ENCODE data around the gene NR4A1. TPM values are rescaled to one million over a fixed set of nuclear protein-coding genes. Genes with fewer than 3 reads are reported as not detected.
"Not testable (repeated sequence)": the region's sequence is repeated elsewhere in the genome, so short reads cannot be mapped to it uniquely, and the experiment has no call there.

Gene NR4A1
- total RNA-seq, 1 donor from 2014 or later: 55.5 TPM

DNA sequence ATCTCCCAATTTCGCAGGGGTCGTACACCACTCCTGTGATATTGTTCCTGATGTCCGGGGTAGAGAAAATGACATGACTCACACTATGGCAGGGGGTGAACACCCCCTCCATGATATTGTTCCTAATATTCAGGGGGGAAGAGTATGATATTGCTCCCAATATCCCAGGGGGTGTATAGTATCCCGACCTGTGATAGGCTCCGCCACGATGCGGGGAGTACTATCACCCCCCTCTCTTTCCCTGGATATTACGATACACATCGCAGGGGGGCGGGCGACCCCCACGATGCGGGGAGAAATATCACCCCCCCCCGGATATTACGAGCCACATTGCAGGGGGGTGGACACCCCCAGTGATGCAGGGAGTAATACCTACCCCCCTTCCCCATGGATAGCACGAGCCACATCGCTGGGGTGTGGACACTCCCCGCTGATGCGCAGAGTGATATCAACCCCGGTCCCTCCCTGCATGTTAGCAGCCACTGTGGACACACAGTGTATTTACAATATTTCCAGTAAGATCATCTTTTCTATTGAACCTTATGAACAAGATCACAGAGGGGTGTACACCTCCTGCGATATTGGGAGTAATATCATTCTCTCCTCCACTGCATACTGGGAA lies 45.9 kb downstream of the NR4A1 start:
- Histone ChIP-seq H3K27me3 (ENCODE audit: low read depth) (peaks cover 78% of the 10 kb centered on the region), H3K4me1 (no peaks in the 10 kb centered on the region), H3K36me3 (no peaks in the 10 kb centered on the region), H3K9me3 (replicated peaks) (no peaks in the 10 kb centered on the region), H3K27ac (replicated peaks) (no peak overlapping the region), H3K4me3 (no peak overlapping the region)
- DNase-seq: no peak
- intact Hi-C loops (cut with micrococcal nuclease): no loop called here
- TF ChIP-seq, protein P1, sequence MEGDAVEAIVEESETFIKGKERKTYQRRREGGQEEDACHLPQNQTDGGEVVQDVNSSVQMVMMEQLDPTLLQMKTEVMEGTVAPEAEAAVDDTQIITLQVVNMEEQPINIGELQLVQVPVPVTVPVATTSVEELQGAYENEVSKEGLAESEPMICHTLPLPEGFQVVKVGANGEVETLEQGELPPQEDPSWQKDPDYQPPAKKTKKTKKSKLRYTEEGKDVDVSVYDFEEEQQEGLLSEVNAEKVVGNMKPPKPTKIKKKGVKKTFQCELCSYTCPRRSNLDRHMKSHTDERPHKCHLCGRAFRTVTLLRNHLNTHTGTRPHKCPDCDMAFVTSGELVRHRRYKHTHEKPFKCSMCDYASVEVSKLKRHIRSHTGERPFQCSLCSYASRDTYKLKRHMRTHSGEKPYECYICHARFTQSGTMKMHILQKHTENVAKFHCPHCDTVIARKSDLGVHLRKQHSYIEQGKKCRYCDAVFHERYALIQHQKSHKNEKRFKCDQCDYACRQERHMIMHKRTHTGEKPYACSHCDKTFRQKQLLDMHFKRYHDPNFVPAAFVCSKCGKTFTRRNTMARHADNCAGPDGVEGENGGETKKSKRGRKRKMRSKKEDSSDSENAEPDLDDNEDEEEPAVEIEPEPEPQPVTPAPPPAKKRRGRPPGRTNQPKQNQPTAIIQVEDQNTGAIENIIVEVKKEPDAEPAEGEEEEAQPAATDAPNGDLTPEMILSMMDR (IDR thresholded peaks at IDR 0.05; ENCODE audit: borderline replicate concordance): no peak

DNA sequence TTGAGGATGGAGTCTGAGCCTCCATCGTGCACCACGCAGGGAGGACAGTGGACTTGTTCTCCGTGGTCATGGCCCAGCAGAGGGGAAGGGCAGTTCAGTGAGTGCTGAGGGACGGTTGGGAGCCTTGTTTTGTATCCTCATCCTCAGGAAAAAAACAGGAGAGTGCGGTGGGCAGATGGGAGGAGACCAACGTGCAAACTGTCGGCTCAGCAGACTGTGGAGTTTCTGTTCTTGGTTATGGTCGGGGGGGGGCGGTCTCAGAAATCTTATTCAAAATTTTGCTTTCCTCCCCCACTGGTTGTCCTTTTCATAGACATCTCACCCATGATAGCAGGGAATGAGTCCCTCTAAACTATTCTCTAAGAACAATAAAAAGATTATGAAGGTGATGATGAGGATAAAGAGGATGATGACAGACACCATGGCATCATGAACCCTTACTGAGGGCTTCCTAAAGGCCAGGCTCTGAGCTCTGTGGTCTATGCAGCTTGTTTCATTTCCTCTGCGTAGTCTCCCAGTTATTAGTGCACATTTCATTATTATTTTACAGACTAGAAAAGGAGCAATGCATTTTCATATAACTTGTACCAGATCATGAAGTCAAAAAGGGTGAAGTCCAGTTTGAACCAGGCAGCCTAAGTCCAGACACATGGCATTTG lies 53.3 kb downstream of the NR4A1 start:
- DNase-seq; H3K27ac ChIP-seq (replicated peaks); H3K9me3 ChIP-seq (replicated peaks); H3K4me1 ChIP-seq; intact Hi-C loops (cut with micrococcal nuclease); H3K4me3 ChIP-seq; H3K36me3 ChIP-seq: not testable (repeated sequence)
- H3K27me3 ChIP-seq (ENCODE audit: low read depth): peaks cover 93% of the 10 kb centered on the region

Other genes starting within 250 kb of the NR4A1 start
- 0.30 TPM for gene FIGNL2, start 202.7 kb upstream of the NR4A1 start, total RNA-seq
- not detected for gene ANKRD33, start 163.3 kb upstream of the NR4A1 start, total RNA-seq
- gene ACVRL1, start 143.9 kb upstream of the NR4A1 start, total RNA-seq: 36.9 TPM
- gene ACVR1B, start 99.7 kb upstream of the NR4A1 start, total RNA-seq: 8.5 TPM
- 20.0 TPM for gene TAMALIN, start 44.5 kb upstream of the NR4A1 start, total RNA-seq
- gene ATG101, start 18.5 kb downstream of the NR4A1 start, total RNA-seq: 23.8 TPM
- 0.30 TPM for gene SMIM41, start 28.3 kb downstream of the NR4A1 start, total RNA-seq
- not detected for gene KRT80, start 140.6 kb downstream of the NR4A1 start, total RNA-seq
- not detected for gene KRT7, start 181.8 kb downstream of the NR4A1 start, total RNA-seq
- not detected for gene KRT86, start 223.2 kb downstream of the NR4A1 start, total RNA-seq
- gene KRT81, start 240.1 kb downstream of the NR4A1 start, total RNA-seq: not detected

Data from left ventricle myocardium inferior (tissue), 1 donor.